SKM-1 treated with dmso at 0.1 percent for 144 hours (cell line): ENCODE results near the gene OR13H1.
"Not testable (repeated sequence)": the region's sequence is repeated elsewhere in the genome, so short reads cannot be mapped to it uniquely, and the experiment has no call there.

ENCODE experiments used
- DNase-seq: peaks from one replicate; lab custom pipeline; 2025; ENCODE audit not compliant: unreplicated experiment; lab: John Stamatoyannopoulos, UW

OR13H1 gene, protein sequence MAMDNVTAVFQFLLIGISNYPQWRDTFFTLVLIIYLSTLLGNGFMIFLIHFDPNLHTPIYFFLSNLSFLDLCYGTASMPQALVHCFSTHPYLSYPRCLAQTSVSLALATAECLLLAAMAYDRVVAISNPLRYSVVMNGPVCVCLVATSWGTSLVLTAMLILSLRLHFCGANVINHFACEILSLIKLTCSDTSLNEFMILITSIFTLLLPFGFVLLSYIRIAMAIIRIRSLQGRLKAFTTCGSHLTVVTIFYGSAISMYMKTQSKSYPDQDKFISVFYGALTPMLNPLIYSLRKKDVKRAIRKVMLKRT

GRCh38 chrX:131543774-131544173 lies at the start of gene OR13H1:
Gene OR13H1 (plus strand): TSS chrX:131544074. CDS start chrX:131544074, 0 bp downstream.
- DNase-seq = no peak

GRCh38 chrX:131501556-131501955 lies 42.3 kb upstream of the OR13H1 start:
- DNase-seq = not testable (repeated sequence)

DNA sequence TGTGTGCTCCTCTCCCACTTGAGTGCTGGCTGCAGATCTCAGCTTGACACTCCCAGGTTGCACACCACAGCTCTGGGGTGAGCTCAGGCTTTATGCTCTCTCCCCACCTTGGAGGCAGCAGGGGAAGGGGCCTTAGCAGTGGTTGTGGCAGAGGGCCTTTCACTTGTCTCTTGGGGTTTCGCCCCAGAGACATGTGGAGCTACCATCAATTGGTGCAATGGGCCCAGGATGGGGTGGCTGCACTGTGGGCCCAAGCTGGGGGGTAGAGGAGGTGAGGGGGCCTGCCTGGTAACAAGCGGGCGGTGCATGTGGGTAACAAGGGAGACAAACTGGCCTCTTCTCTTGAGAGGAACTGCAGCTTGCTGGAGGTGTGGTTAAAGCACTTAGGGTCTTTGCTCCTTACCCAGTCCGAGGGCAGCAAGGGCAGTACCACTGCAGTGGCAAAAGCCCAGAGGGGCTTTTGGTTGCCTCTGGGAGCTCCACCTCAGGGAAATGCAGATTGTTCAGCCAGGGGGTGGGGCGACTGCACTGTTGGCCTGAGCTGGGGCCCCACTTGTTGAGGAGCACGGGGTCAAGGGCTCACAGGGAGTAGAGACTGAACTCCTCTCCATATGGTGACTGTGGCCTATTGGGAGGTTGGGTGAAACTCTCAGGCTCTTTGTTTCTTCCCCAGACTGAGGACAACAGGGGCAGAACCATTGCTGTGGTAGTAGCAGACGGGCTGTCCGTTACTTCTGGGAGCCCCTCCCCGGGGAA lies 30.5 kb upstream of the OR13H1 start:
- DNase-seq = no peak

DNA sequence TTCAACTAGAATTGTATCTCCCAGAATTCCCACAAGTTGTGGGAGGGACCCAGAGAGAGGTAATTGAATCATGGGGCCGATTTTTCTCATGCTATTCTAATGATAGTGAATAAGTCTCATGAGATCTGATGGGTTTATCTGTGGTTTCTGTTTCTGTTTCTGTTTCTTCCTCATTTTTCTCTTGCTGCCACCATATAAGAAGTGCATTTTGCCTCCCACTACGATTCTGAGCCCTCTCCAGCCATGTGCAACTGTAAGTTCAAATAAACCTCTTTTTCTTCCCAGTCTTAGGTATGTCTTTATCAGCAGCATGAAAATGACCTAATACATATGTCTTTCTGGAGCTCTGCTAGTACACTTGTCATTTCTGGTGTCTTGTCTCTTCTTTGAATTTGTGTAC lies 22.1 kb upstream of the OR13H1 start:
- no peak for DNase-seq

- no peak for DNase-seq
Observed at GRCh38 chrX:131544218-131544617, 344 bp downstream of the OR13H1 start.

- DNase-seq = no peak
Observed at GRCh38 chrX:131549011-131549410, 5.1 kb downstream of the OR13H1 start.

DNA sequence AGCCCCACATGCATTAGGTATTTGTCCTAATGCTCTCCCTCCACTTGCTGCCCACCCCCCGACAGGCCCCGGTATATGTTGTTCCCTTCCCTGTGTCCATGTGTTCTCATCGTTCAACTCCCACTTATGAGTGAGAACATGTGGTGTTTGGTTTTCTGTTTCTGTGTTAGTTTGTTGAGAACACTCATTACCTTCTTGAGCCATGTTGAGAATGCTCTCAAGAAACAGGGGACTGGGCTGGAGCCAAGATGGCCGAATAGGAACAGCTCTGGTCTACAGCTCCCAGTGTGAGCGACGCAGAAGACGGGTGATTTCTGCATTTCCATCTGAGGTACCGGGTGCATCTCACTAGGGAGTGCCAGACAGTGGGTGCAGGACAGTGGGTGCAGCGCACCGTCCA lies 8.6 kb downstream of the OR13H1 start:
- DNase-seq = not testable (repeated sequence)

- no peak for DNase-seq
Observed at GRCh38 chrX:131558562-131558961, 14.7 kb downstream of the OR13H1 start.

GRCh38 chrX:131564553-131565229 lies 20.8 kb downstream of the OR13H1 start:
- DNase-seq = no peak

GRCh38 chrX:131565909-131566308 lies 22.0 kb downstream of the OR13H1 start:
- DNase-seq = no peak

DNA sequence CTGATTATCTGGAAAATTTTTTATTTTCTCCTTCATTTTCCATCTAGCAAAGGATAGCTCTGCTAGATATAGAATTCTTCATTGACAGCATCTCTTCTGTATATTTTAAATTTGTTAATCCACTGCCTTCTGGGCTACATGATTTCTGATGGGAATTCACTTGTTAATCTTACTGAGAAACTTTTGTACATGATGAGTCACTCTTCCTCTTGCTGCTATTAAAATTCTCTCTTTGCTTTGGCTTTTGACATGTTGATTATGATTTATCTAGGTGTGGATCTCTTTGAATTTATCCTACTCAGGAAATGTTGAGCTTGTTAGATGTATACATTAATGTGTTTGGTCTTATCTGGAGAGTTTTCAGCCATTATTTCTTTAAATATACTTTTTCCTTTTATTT lies 27.5 kb downstream of the OR13H1 start:
- no peak for DNase-seq

DNA sequence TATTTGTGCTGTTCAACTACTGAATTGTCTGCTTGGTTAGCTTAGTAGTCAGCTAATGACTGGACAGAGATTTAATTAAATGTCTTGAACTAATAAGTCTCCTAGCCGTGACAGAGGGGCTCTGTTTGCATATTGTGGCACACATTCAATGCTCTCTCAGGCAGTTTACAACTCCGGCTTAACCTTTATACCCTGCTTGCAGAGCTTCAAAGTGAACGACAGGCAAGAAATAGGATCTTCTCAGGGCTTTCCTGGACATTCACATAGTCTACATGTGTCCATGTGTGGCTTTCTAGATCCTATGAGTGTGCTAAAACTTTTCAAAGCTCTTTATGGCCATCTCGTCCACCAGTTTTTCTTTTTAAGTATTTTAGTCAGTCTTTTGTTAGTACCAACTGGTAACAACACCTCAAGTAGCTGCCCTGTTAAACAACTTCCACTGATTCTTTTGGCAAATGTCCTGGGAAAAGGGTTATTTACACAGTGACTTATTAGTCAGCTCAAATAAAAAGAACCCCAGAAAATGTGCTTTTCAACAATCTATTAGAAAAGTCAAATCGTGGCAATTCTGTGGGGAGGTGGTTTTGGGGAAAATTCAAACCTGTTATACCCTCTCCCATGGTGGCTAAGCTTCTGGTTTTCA lies 28.6 kb downstream of the OR13H1 start:
- no peak for DNase-seq

- DNase-seq = no peak
Observed at GRCh38 chrX:131577413-131577812, 33.5 kb downstream of the OR13H1 start.

GRCh38 chrX:131577999-131578734 lies 34.3 kb downstream of the OR13H1 start:
- no peak for DNase-seq

GRCh38 chrX:131578735-131579367 lies 35.0 kb downstream of the OR13H1 start:
- DNase-seq = not testable (repeated sequence)

DNA sequence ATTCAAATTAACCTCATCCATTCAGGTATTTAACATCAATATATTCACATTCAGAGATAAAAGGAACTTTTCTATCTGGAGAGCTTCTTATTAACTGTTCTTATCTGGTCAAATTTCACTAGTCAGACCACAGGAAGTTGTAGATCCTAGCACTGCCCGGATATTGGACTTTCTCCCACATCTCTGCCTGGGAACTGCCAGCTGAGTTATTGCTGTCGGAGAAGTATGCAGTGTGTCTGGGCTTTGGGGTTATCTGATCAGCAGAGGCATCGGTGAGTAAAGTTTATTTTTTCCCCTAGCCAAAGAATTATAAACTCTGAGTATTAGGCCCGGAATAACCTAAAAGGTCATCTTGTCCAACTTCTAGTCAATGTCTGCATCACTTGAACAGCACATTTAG lies 45.1 kb downstream of the OR13H1 start:
- no peak for DNase-seq
